HepG2 (cell line): ENCODE data around the gene TTC32.

Source experiments
- CCDC6 ChIP-seq: sonication (generic); formaldehyde crosslinking; IDR thresholded peaks from 2 replicates; pipeline ENCODE4 v1.8.1; 2022; ENCODE audit warnings: mild to moderate bottlenecking, missing genetic modification reagents, moderate library complexity
- ETV6 ChIP-seq: sonication (generic); formaldehyde crosslinking; conservative IDR thresholded peaks from 2 replicates; pipeline ENCODE4 v1.4.0; 2020; ENCODE audit warnings: missing genetic modification reagents
- FOXC1 ChIP-seq: sonication (generic); formaldehyde crosslinking; IDR thresholded peaks from 2 replicates; pipeline ENCODE4 v1.8.0; 2022; ENCODE audit warnings: mild to moderate bottlenecking, missing genetic modification reagents, borderline replicate concordance
- HCFC1 ChIP-seq: fragments of 150-350 bp; IDR thresholded peaks from 2 replicates; pipeline ENCODE4 v1.6.1; 2014; ENCODE audit warnings: low read depth, low read length
- HMG20A ChIP-seq: IDR thresholded peaks from 2 replicates; pipeline ENCODE4 v1.6.1; 2016; ENCODE audit warnings: borderline replicate concordance
- SMAD3 ChIP-seq: sonication (generic); formaldehyde crosslinking; IDR thresholded peaks from 2 replicates; pipeline ENCODE4 v1.4.0; 2020; ENCODE audit warnings: missing genetic modification reagents
- SP1 ChIP-seq, 2 experiments: fragments of 450-650 bp in 1 of 2; sonication (generic) in 1 of 2; formaldehyde crosslinking in 1 of 2; IDR thresholded peaks; 2 replicates each; pipeline versions ENCODE4 v1.4.0 to v1.6.1; 2016 to 2020; ENCODE audit warnings: missing genetic modification reagents in 1 of 2
- SSRP1 ChIP-seq: IDR thresholded peaks from 2 replicates; pipeline ENCODE4 v1.6.1; 2016; ENCODE audit warnings: control low read depth
- TCF7 ChIP-seq: sonication (generic); IDR thresholded peaks from 2 replicates; pipeline ENCODE4 v1.6.1; 2016; ENCODE audit warnings: antibody characterized with exemption, low read depth
- USF2 ChIP-seq, 2 experiments: sonication (generic) in 1 of 2; formaldehyde crosslinking in 1 of 2; IDR thresholded peaks; 2 replicates each; pipeline versions ENCODE4 v1.5.1 to v1.6.1; 2011 to 2020; ENCODE audit warnings: borderline replicate concordance in 1 of 2, low read depth in 1 of 2, low read length in 1 of 2, mild to moderate bottlenecking in 1 of 2, missing genetic modification reagents in 1 of 2, moderate library complexity in 1 of 2
- ZNF260 ChIP-seq: sonication (generic); formaldehyde crosslinking; IDR thresholded peaks from 2 replicates; pipeline ENCODE4 v1.4.0; 2020; ENCODE audit warnings: missing genetic modification reagents, low read depth, mild to moderate bottlenecking, borderline replicate concordance
- ZNF431 ChIP-seq: sonication (generic); formaldehyde crosslinking; IDR thresholded peaks from 2 replicates; pipeline ENCODE4 v1.9.0; 2022; ENCODE audit warnings: missing genetic modification reagents, low read depth, mild to moderate bottlenecking, borderline replicate concordance
- ZNF512 ChIP-seq: sonication (generic); formaldehyde crosslinking; IDR thresholded peaks from 2 replicates; pipeline ENCODE4 v1.4.0; 2020; ENCODE audit warnings: mild to moderate bottlenecking, missing genetic modification reagents

GRCh38 chr2:19883486-19883885, 18.3 kb downstream of the TTC32 start:
- TF ChIP-seq TCF7 (no peak), HMG20A (no peak), FOXC1 (CRISPR knock-in tag) (no peak), ZNF512 (CRISPR knock-in tag) (no peak), ETV6 (no peak), HCFC1 (no peak), USF2 (IDR thresholded peaks at IDR 0.05; ENCODE audit: low read depth, low read length) (no peak), USF2 (CRISPR knock-in tag; IDR thresholded peaks at IDR 0.05; ENCODE audit: borderline replicate concordance) (no peak), SP1 (IDR thresholded peaks at IDR 0.05) (no peak), SP1 (CRISPR knock-in tag; IDR thresholded peaks at IDR 0.05) (no peak), ZNF431 (CRISPR knock-in tag) (no peak), SSRP1 (CRISPR knock-in tag) (no peak), ZNF260 (CRISPR knock-in tag) (no peak), CCDC6 (CRISPR knock-in tag) (no peak), SMAD3 (CRISPR knock-in tag) (no peak)
